H9 (cell line): ENCODE data around the gene PKP1. TPM values are rescaled to one million over a fixed set of nuclear protein-coding genes. Genes with fewer than 3 reads are reported as not detected.

Experiments used
- DNase-seq: peaks from one replicate; pipeline ENCODE4 v3.0.0-alpha.2; 2017
- H2AFZ ChIP-seq: one replicate; pipeline ENCODE4 v1.6.1; 2013; ENCODE audit warnings: mild to moderate bottlenecking, low read length, control low read depth, moderate library complexity
- H2AK5ac ChIP-seq: 2 replicates; pipeline ENCODE4 v1.6.1; 2013; ENCODE audit warnings: low read length, control low read depth, mixed read lengths; ENCODE audit not compliant: insufficient read length
- H2BK120ac ChIP-seq: one replicate; pipeline ENCODE4 v1.6.1; 2013; ENCODE audit warnings: low read depth, mild to moderate bottlenecking, low read length, control low read depth, inconsistent platforms; ENCODE audit not compliant: poor library complexity, severe bottlenecking
- H2BK12ac ChIP-seq: 2 replicates; pipeline ENCODE4 v1.6.1; 2013; ENCODE audit warnings: low read length, control low read depth, mixed read lengths, low read depth; ENCODE audit not compliant: insufficient read length
- H2BK15ac ChIP-seq: 2 replicates; pipeline ENCODE4 v1.6.1; 2013; ENCODE audit warnings: low read depth, low read length, control low read depth
- H2BK20ac ChIP-seq: one replicate; pipeline ENCODE4 v1.6.1; 2013; ENCODE audit warnings: low read depth, mild to moderate bottlenecking, low read length, control low read depth, inconsistent platforms; ENCODE audit not compliant: poor library complexity, severe bottlenecking
- H2BK5ac ChIP-seq: 2 replicates; pipeline ENCODE4 v1.6.1; 2013; ENCODE audit warnings: low read length, control low read depth, mixed read lengths; ENCODE audit not compliant: insufficient read length
- H3K14ac ChIP-seq: 2 replicates; pipeline ENCODE4 v1.6.1; 2013; ENCODE audit warnings: low read length, control low read depth; ENCODE audit not compliant: insufficient read depth
- H3K18ac ChIP-seq: 2 replicates; pipeline ENCODE4 v1.6.1; 2013; ENCODE audit warnings: low read depth, mild to moderate bottlenecking, mixed read lengths, low read length, control low read depth; ENCODE audit not compliant: insufficient read length
- H3K23ac ChIP-seq: 2 replicates; pipeline ENCODE4 v1.6.1; 2013; ENCODE audit warnings: low read length, control low read depth, mixed read lengths, low read depth; ENCODE audit not compliant: insufficient read length
- H3K23me2 ChIP-seq: 2 replicates; pipeline ENCODE4 v1.6.1; 2013; ENCODE audit warnings: low read depth, mild to moderate bottlenecking, mixed read lengths, low read length, control low read depth; ENCODE audit not compliant: insufficient read length, poor library complexity, severe bottlenecking
- H3K27ac ChIP-seq: 2 replicates; pipeline ENCODE4 v1.5.1; 2013; ENCODE audit warnings: low read length, control low read depth, mixed read lengths, low read depth; ENCODE audit not compliant: insufficient read length
- H3K27me3 ChIP-seq: 2 replicates; pipeline ENCODE4 v1.6.1; 2013; ENCODE audit warnings: low read length, control low read depth, inconsistent platforms; ENCODE audit not compliant: insufficient read depth
- H3K4ac ChIP-seq: 2 replicates; pipeline ENCODE4 v1.6.1; 2013; ENCODE audit warnings: low read depth, mild to moderate bottlenecking, control low read depth, inconsistent platforms, low read length, moderate library complexity
- H3K4me1 ChIP-seq: 2 replicates; pipeline ENCODE4 v1.6.1; 2013; ENCODE audit warnings: low read length, control low read depth, inconsistent platforms; ENCODE audit not compliant: insufficient read depth
- H3K4me2 ChIP-seq: 2 replicates; pipeline ENCODE4 v1.6.1; 2013; ENCODE audit warnings: low read length, control low read depth, mixed read lengths; ENCODE audit not compliant: insufficient read length, insufficient read depth
- H3K56ac ChIP-seq: 2 replicates; pipeline ENCODE4 v1.6.1; 2013; ENCODE audit warnings: low read depth, mild to moderate bottlenecking, mixed read lengths, low read length, control low read depth; ENCODE audit not compliant: insufficient read length
- H3K79me1 ChIP-seq: 2 replicates; pipeline ENCODE4 v1.6.1; 2013; ENCODE audit warnings: low read depth, mild to moderate bottlenecking, moderate library complexity, low read length, control low read depth, inconsistent platforms; ENCODE audit not compliant: insufficient read depth, poor library complexity, severe bottlenecking
- H3K79me2 ChIP-seq: 2 replicates; pipeline ENCODE4 v1.6.1; 2013; ENCODE audit warnings: low read length, control low read depth, inconsistent platforms; ENCODE audit not compliant: insufficient read depth
- H3K9ac ChIP-seq: 2 replicates; pipeline ENCODE4 v1.6.1; 2013; ENCODE audit warnings: low read length, control low read depth, mixed read lengths; ENCODE audit not compliant: insufficient read length; ENCODE audit errors: extremely low read depth
- H3K9me3 ChIP-seq: one replicate; pipeline ENCODE4 v1.6.1; 2013; ENCODE audit warnings: low read depth, low read length, inconsistent platforms; ENCODE audit not compliant: control insufficient read depth
- H3T11ph ChIP-seq: one replicate; pipeline ENCODE4 v1.6.1; 2013; ENCODE audit warnings: mild to moderate bottlenecking, low read length, control low read depth, inconsistent platforms
- H4K20me1 ChIP-seq: one replicate; pipeline ENCODE4 v1.6.1; 2013; ENCODE audit not compliant: control insufficient read depth, insufficient read length, insufficient read depth
- H4K5ac ChIP-seq: 2 replicates; pipeline ENCODE4 v1.6.1; 2013; ENCODE audit warnings: low read depth, mild to moderate bottlenecking, mixed read lengths, low read length, control low read depth; ENCODE audit not compliant: insufficient read length
- H4K8ac ChIP-seq: replicated peaks from 2 replicates; pipeline ENCODE4 v1.6.1; 2013; ENCODE audit warnings: low read length, control low read depth, mixed read lengths, low read depth; ENCODE audit not compliant: insufficient read length
- H4K91ac ChIP-seq: 2 replicates; pipeline ENCODE4 v1.6.1; 2013; ENCODE audit warnings: low read depth, mild to moderate bottlenecking, moderate library complexity, mixed read lengths, low read length, control low read depth; ENCODE audit not compliant: insufficient read length
- H3K27ac Mint-ChIP-seq, 3 experiments: 2 replicates in 2 of 3; 3 replicates in 1 of 3; pipeline ENCODE4 v1.8.0; 2020 to 2021; ENCODE audit warnings: mixed read lengths in 3 of 3, mild to moderate bottlenecking in 1 of 3, moderate library complexity in 1 of 3
- H3K27me3 Mint-ChIP-seq: 2 replicates; pipeline ENCODE4 v1.8.0; 2021; ENCODE audit warnings: low read depth, mild to moderate bottlenecking, moderate library complexity, mixed read lengths
- H3K36me3 Mint-ChIP-seq, 3 experiments: 2 replicates in 2 of 3; 3 replicates in 1 of 3; pipeline ENCODE4 v1.8.0; 2020 to 2021; ENCODE audit warnings: low read depth in 3 of 3, mixed read lengths in 3 of 3; ENCODE audit not compliant: insufficient read depth in 1 of 3
- H3K4me1 Mint-ChIP-seq, 2 experiments: 2 replicates each; pipeline ENCODE4 v1.8.0; 2020; ENCODE audit warnings: mixed read lengths in 2 of 2
- H3K4me3 Mint-ChIP-seq, 2 experiments: 2 replicates in 1 of 2; 3 replicates in 1 of 2; pipeline ENCODE4 v1.8.0; 2020 to 2021; ENCODE audit warnings: mild to moderate bottlenecking in 2 of 2, mixed read lengths in 2 of 2, moderate library complexity in 1 of 2
- H3K9me3 Mint-ChIP-seq, 2 experiments: 2 replicates in 1 of 2; 3 replicates in 1 of 2; pipeline ENCODE4 v1.8.0; 2020; ENCODE audit warnings: mild to moderate bottlenecking in 2 of 2, mixed read lengths in 2 of 2, moderate library complexity in 1 of 2
- WGBS: extraction: QIAGEN DNeasy Blood & Tissue Kit; methylation state at CpG from one replicate; pipeline ENCODE4 v1.1.7; 2013; ENCODE audit warnings: missing lambda C conversion rate, low lambda C conversion rate, mixed read lengths; ENCODE audit not compliant: insufficient read length; ENCODE audit errors: extremely low coverage; 5-methylcytosine and 5-hydroxymethylcytosine counted together
- total RNA-seq: library from RNA; stranded (reverse); gene quantifications from 2 replicates; pipeline ENCODE4 v1.2.1, GENCODE V29; 2021
- TF ChIP-seq, protein P1 (sequence below): fragments of 200-600 bp; sonication (generic); conservative IDR thresholded peaks from 3 replicates; pipeline ENCODE4 v1.8.0; 2021; ENCODE audit warnings: antibody characterized with exemption, mild to moderate bottlenecking

PKP1 gene
- total RNA-seq, 1 experiment from 2014 or later: 0.09 TPM

DNA sequence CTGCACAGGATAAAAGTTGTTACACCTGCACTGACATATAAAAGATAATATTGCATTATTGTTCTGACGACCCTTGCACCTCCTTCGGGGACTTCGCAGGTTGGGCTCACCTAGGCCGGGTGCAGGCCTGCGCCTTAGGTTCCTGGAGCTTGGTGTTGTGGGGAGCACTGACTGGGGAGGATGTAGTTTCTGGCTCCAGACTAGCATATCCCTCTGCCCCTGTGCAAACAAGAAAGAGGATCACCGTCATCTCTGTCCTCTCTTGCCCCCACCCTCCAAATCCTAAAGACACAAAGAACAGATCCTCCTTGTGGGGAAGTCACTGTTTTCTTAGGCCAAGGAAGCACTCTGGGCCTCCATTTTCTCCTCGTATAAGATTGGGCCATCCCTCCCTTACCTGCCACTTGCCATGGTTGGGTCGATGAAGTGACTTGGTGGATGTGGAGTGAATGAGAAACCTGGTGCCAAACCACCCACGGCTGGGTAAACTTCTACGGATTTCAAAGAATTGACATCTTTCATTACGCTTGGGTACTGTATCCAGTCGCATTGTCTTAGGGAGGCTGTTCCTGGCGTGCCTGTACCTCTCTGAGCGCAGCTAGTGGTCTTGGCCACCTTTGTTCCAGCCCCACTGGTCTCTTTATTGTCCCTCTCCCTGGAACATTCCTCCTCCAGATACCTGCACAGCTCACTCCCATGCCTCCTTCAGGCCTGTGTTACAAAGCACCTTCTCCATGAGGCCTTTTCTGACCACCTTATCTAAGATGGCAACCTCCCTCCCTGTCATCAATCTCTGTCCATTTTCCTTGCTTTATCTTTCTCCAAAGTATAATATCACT lies 34.4 kb upstream of the PKP1 start:
- Histone ChIP-seq H4K5ac (no peak overlapping the region), H2AFZ (no peak overlapping the region), H3K56ac (no peak overlapping the region), H4K8ac (no peak overlapping the region), H3K4me2 (no peak overlapping the region), H3K9me3 (no peaks in the 10 kb centered on the region), H3K9ac (no peak overlapping the region), H3K79me1 (no peaks in the 10 kb centered on the region), H3K27me3 (no peaks in the 10 kb centered on the region), H3K4ac (no peak overlapping the region), H3K27ac (no peak overlapping the region), H2BK15ac (no peak overlapping the region), H3K4me1 (no peaks in the 10 kb centered on the region), H2AK5ac (no peak overlapping the region), H2BK20ac (no peak overlapping the region), H3K79me2 (no peaks in the 10 kb centered on the region), H2BK120ac (no peak overlapping the region), H2BK5ac (no peak overlapping the region), H3K18ac (no peak overlapping the region), H3K23ac (no peak overlapping the region), H3K14ac (no peak overlapping the region), H3K23me2 (no peaks in the 10 kb centered on the region), H4K20me1 (no peaks in the 10 kb centered on the region), H4K91ac (no peak overlapping the region), H2BK12ac (no peak overlapping the region), H3T11ph (no peak overlapping the region)
- Mint-ChIP-seq H3K4me1 (no peaks in the 10 kb centered on the region), H3K4me3 (no peak overlapping the region), H3K9me3 (no peaks in the 10 kb centered on the region), H3K27me3 (peaks cover 9% of the 10 kb centered on the region), H3K36me3 (no peaks in the 10 kb centered on the region), H3K27ac (no peak overlapping the region)
- DNase-seq: no peak
- TF ChIP-seq, protein P1, sequence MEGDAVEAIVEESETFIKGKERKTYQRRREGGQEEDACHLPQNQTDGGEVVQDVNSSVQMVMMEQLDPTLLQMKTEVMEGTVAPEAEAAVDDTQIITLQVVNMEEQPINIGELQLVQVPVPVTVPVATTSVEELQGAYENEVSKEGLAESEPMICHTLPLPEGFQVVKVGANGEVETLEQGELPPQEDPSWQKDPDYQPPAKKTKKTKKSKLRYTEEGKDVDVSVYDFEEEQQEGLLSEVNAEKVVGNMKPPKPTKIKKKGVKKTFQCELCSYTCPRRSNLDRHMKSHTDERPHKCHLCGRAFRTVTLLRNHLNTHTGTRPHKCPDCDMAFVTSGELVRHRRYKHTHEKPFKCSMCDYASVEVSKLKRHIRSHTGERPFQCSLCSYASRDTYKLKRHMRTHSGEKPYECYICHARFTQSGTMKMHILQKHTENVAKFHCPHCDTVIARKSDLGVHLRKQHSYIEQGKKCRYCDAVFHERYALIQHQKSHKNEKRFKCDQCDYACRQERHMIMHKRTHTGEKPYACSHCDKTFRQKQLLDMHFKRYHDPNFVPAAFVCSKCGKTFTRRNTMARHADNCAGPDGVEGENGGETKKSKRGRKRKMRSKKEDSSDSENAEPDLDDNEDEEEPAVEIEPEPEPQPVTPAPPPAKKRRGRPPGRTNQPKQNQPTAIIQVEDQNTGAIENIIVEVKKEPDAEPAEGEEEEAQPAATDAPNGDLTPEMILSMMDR: no peak
- no CpG with 5 or more reads among the region's 14 CpGs for WGBS
